ENCODE data around the gene KLHL35.
A peak's percentile ranks its signal among the peaks of the same experiment; 100 is the strongest.

The KLHL35 gene

GRCh38 chr11:75440960-75441803, 8.2 kb upstream of the KLHL35 start:
- DNase-seq, result no peak

DNA sequence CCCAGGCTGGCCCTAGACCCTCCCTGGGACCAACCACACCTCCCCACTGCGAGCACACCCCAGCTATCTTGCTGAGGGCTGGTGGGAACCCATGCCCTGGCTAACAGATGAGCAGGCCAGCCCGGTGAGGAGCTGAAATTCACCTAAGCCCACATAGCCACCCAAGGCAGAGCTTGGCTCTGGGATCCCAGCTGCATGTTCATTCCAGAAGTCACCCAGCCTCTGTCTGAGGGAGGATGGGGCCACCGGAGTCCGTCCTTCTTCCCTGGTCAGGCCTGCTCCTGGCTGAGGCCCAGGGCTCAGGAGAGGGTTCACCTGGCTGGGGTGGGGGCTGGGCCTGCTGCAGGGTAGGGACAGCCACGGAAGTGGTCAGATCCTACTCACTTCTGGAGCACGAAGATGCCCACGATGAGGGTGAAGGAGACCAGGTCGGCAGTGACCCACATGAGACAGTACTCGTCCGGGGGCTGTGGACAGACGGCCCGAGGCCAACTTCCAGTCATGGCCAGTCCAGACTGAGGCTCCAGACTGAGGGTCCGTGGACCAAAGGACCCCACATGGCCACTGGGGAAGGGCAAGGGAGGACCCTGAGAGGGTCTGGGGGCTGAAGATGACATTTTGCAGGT, 6.6 kb upstream of the KLHL35 start:
- no peak for DNase-seq

DNA sequence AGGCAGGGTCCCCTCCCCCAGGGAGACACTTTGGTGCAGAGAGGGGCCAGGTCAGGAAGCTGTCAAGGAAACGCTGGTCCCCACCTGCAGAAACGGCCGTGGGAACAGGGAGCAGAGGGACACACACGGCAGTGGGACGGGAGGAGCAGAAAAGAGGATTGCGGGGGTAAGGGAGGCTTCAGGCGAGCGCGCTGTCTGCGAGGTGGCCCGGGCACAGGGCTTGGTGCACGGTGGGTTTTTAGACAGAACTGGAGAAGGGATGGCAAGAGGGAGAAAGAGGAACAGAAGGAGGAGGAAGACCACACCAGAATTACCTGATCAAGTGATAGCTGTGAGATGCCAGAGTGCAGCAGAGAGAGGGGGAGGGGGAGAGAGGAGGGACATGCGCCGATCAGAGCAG, 6.0 kb upstream of the KLHL35 start:
- DNase-seq, result no peak

- DNase-seq, result no peak
Measured at GRCh38 chr11:75437966-75438659, 5.1 kb upstream of the KLHL35 start.

GRCh38 chr11:75436806-75437205, 3.8 kb upstream of the KLHL35 start:
- no peak for DNase-seq

GRCh38 chr11:75435571-75435925, 2.5 kb upstream of the KLHL35 start:
- DNase-seq, result no peak

- no peak for DNase-seq
Measured at GRCh38 chr11:75434886-75435570, 2.0 kb upstream of the KLHL35 start.

DNA sequence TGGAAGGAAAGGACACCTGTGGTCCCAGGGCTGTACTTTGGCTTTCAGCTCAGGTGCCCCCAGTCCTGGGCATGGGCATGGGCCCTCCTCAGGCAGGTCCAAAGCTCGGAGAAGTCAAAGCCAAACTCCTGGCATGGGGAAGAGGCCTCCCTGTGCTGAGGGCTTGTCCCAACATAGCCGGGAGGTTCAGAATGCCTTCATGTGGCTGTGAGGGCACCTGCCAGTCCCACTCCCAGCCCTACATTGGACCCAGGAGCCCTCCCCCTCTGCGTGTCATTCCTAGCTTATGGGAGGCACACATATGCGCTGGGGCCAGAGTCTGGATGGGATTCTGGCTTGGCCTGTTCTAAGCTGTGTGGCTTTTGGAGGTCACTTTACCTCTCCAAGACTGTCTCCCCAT, 1.0 kb upstream of the KLHL35 start:
- DNase-seq, result no peak

DNA sequence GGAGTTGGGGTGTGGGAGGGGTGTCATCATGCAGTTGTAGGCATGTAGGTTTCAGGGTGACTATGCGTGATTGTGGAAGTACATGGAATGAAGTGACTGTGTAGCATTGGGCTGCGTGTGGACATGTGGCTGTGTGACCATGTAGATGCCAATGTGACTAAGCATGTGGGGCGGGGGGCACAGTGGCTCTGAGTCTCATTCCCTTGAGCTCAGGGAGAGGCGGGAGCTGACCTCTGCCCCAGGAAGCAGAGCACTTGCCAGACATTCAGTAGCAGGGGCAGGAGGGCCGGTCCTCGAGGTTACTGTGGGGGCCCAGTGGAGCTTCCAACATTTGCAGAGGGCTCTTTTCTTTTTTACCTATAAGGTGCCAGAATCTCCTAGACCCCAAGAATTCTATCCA, 440 bp upstream of the KLHL35 start:
- no peak for DNase-seq

GRCh38 chr11:75431533-75432525, 1.2 kb downstream of the KLHL35 start:
- DNase-seq, result no peak

DNA sequence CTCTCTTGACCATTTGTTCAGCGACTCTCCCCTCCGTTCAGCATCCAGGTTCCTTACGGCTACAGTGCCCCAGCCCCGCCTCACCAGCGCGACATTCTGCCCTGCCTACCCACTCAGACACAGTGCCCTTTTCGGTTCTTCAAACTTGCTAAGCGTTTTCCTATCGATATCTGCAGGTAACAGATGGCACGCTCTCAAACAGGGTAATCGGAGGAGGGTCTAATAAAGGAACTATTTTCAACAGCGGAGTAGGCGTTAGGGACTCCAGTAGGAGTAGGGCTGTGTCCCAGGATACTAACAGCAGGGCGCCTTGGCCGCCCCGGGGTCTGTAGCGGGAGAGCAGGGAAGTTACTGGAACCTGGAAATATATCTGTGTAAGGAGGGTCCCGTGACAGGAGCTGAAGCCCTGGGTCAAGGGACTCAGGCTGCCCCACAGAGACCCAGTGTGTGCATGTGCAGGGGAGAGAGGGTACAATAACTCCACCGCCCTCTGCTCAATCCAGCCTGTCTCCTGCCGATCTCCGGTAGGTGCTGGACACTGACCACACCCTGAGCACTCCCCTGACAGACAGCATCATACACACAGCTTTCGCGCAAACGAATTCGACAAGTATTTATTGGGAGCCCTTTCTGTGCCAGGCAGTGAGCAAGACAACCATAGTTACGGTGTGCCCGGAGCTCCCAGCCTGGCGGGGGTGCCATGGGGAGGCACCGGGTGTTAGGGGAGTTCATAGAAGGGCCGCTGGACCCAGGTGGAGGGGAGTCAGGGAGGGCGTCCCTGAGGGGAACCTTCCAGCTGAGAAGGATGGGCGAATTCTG, 2.1 kb downstream of the KLHL35 start:
- DNase-seq, result no peak

DNA sequence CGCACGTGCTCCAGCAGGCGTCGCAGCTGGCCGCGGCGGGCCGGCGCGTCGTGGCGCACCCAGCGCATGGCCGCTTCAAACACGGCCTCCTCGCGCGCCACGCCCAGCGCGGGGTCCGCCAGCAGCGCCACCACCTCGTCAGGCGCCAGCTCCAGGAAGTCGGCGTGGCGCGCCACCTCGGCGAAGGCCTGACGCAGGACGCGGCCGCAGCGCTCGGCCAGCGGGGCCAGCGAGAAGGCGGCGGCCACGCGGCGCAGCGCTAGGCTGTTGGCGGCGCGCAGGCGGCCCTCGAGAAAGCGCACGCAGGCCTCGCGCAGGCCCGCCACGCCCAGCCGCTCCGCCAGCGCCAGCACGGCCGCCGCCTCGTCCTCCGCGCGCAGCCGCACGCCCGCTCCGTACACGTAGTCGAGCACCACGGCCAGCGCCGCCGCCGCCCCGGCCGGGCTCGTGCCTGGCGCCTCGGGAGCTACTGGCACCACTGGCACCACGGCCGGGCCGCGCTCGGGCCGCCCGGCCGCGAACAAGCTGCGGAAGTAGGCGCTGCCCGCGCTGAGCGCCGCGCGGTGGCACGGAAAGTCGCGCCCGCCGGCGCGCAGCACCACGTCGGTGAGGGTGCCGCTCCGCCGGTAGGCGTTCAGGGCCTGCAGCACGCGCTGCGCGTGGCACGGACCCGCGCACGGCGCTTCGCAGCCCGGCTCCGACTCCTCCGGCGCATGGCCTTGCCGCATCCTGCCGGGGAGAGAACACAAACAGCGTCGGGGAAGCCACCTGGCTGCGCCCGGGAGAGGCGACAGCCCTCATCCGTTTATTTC, 2.9 kb downstream of the KLHL35 start:
- peak; percentile 48 to 66 for DNase-seq

DNA sequence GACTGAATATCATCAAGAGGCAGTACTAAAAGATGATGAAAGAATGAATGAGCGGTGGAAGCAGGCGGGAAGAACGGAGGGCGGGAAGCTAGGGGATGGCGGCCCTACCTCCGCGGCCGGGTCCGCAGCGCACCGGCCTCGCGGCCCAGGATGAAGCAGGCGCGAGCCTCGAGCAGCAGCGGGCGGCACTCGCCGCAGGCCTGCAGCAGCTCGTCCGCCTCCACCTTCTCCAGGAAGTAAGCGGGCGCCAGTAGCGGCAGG, 3.4 kb downstream of the KLHL35 start:
- no peak for DNase-seq

- DNase-seq, result no peak
Measured at GRCh38 chr11:75428989-75429640, 3.9 kb downstream of the KLHL35 start.

DNA sequence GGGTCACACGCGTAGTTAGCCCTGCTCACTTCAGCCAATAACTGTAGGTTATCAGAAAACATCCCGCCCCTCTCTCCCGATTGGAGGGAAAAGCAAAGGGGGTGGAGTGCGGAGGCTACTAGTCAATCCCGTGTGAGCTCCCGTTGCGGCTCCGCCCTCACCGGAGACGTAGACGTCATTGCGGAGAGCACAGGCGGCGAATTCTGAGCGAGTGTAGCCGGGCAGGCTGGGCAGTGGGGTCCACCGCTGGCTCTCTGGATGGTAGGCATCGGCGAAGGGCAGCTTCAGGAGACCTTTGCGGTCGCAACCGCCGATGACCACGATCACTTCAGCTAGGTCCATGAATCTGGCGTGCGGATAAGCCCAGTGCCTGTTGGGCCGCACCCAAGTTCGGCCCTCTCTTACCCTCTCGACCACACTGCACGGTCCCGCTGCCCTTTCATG, 4.7 kb downstream of the KLHL35 start:
- DNase-seq, result peak; percentile 80 to 84

GRCh38 chr11:75427181-75427580, 5.8 kb downstream of the KLHL35 start:
- DNase-seq, result no peak

- DNase-seq, result no peak
Measured at GRCh38 chr11:75426720-75427086, 6.3 kb downstream of the KLHL35 start.

- DNase-seq, result no peak
Measured at GRCh38 chr11:75425422-75425821, 7.6 kb downstream of the KLHL35 start.

GRCh38 chr11:75424396-75424795, 8.6 kb downstream of the KLHL35 start:
- DNase-seq, result no peak

- no peak for DNase-seq
Measured at GRCh38 chr11:75423721-75424120, 9.3 kb downstream of the KLHL35 start.
